IMR-90 (cell line): ENCODE measurements around the gene NT5C3A. TPM values are rescaled to one million over a fixed set of nuclear protein-coding genes. Genes with fewer than 3 reads are reported as not detected.

Source experiments
- ATAC-seq: fragments of 200-7000 bp; cut with Tn5 transposase; 2 replicates; pipeline ENCODE4 v1.9.1; 2020; ENCODE audit warnings: low read depth, mild to moderate bottlenecking, moderate library complexity
- BruUV-seq: library from RNA; stranded (reverse); fragments of 400-500 nt; replicated peaks from 2 replicates; lab custom pipeline; 2021; lab: Mats Ljungman, UMichigan
- CTCF ChIA-PET: fragments of 300-600 bp; formaldehyde crosslinking; extraction: SDS; loops from one replicate; lab custom pipeline; 2021; ENCODE audit warnings: antibody characterized with exemption; lab: Yijun Ruan, JAX
- POLR2A ChIA-PET: fragments of 300-600 bp; sonication (Branson Sonifier 250); formaldehyde crosslinking; loops from one replicate; lab custom pipeline; 2022; ENCODE audit warnings: antibody characterized with exemption; ENCODE audit not compliant: unreplicated experiment; lab: Charles Lee
- DNase-seq: peaks from one replicate; pipeline ENCODE4 v3.0.0; 2013
- H2AFZ ChIP-seq: replicated peaks from 2 replicates; pipeline ENCODE3; 2013; ENCODE audit warnings: low read length, mild to moderate bottlenecking; ENCODE audit not compliant: poor library complexity
- H2AK5ac ChIP-seq: 2 replicates; pipeline ENCODE4 v1.6.1; 2013; ENCODE audit warnings: low read depth, low read length, inconsistent platforms
- H2AK9ac ChIP-seq: replicated peaks from 2 replicates; pipeline ENCODE3; 2013; ENCODE audit warnings: mild to moderate bottlenecking, low read depth, low read length, moderate library complexity; ENCODE audit not compliant: poor library complexity
- H2BK120ac ChIP-seq: 2 replicates; pipeline ENCODE4 v1.6.1; 2013; ENCODE audit warnings: low read depth, low read length, inconsistent platforms
- H2BK15ac ChIP-seq: 3 replicates; pipeline ENCODE4 v1.6.1; 2013; ENCODE audit warnings: low read depth, low read length, inconsistent platforms
- H2BK20ac ChIP-seq: 2 replicates; pipeline ENCODE4 v1.6.1; 2013; ENCODE audit warnings: low read depth, mild to moderate bottlenecking, inconsistent platforms, low read length, moderate library complexity
- H2BK5ac ChIP-seq: 2 replicates; pipeline ENCODE4 v1.6.1; 2013; ENCODE audit warnings: mild to moderate bottlenecking, low read depth, low read length, inconsistent platforms; ENCODE audit not compliant: poor library complexity, severe bottlenecking
- H3K14ac ChIP-seq: replicated peaks from 2 replicates; pipeline ENCODE4 v1.6.1; 2013; ENCODE audit warnings: low read depth, low read length, inconsistent platforms
- H3K18ac ChIP-seq: 2 replicates; pipeline ENCODE4 v1.6.1; 2013; ENCODE audit warnings: low read depth, low read length, control low read depth
- H3K23ac ChIP-seq: 2 replicates; pipeline ENCODE4 v1.6.1; 2013; ENCODE audit warnings: low read depth, low read length, inconsistent platforms
- H3K27ac ChIP-seq: 2 replicates; pipeline ENCODE4 v1.5.1; 2013; ENCODE audit warnings: mild to moderate bottlenecking, control low read depth, low read length; ENCODE audit not compliant: insufficient read depth
- H3K27me3 ChIP-seq: 2 replicates; pipeline ENCODE4 v1.6.1; 2013; ENCODE audit warnings: low read length; ENCODE audit not compliant: control insufficient read depth, insufficient read depth
- H3K36me3 ChIP-seq: 2 replicates; pipeline ENCODE4 v1.6.1; 2013; ENCODE audit warnings: low read length, mixed read lengths; ENCODE audit not compliant: control insufficient read depth, insufficient read depth
- H3K4ac ChIP-seq: 2 replicates; pipeline ENCODE4 v1.6.1; 2013; ENCODE audit warnings: low read depth, low read length, inconsistent platforms
- H3K4me1 ChIP-seq: 2 replicates; pipeline ENCODE4 v1.6.1; 2013; ENCODE audit warnings: low read length, mixed read lengths; ENCODE audit not compliant: control insufficient read depth, insufficient read depth
- H3K4me2 ChIP-seq: 2 replicates; pipeline ENCODE4 v1.6.1; 2013; ENCODE audit warnings: low read depth, mild to moderate bottlenecking, control low read depth, low read length, moderate library complexity
- H3K4me3 ChIP-seq: 2 replicates; pipeline ENCODE4 v1.5.1; 2013; ENCODE audit warnings: low read depth, mild to moderate bottlenecking, control low read depth, low read length, moderate library complexity; ENCODE audit not compliant: insufficient read depth
- H3K56ac ChIP-seq: 2 replicates; pipeline ENCODE4 v1.6.1; 2013; ENCODE audit warnings: low read length, inconsistent platforms; ENCODE audit not compliant: insufficient read depth; ENCODE audit errors: extremely low read depth
- H3K79me1 ChIP-seq, 2 experiments: 2 replicates each; pipeline ENCODE4 v1.6.1; 2013; ENCODE audit warnings: low read length in 2 of 2, inconsistent platforms in 1 of 2, low read depth in 1 of 2
- H3K9ac ChIP-seq: 2 replicates; pipeline ENCODE4 v1.6.1; 2013; ENCODE audit warnings: low read depth, low read length, control low read depth
- H3K9me1 ChIP-seq: 2 replicates; pipeline ENCODE4 v1.6.1; 2013; ENCODE audit warnings: low read length, inconsistent platforms; ENCODE audit not compliant: insufficient read depth
- H3K9me3 ChIP-seq: 2 replicates; pipeline ENCODE4 v1.6.1; 2013; ENCODE audit warnings: low read length; ENCODE audit not compliant: control insufficient read depth, insufficient read depth
- H4K20me1 ChIP-seq: 2 replicates; pipeline ENCODE4 v1.6.1; 2013; ENCODE audit warnings: low read length, inconsistent platforms; ENCODE audit not compliant: insufficient read depth
- H4K5ac ChIP-seq: 2 replicates; pipeline ENCODE4 v1.6.1; 2013; ENCODE audit warnings: mild to moderate bottlenecking, low read depth, low read length, control low read depth
- H4K8ac ChIP-seq, 2 experiments: 2 replicates each; pipeline ENCODE4 v1.6.1; 2013; ENCODE audit warnings: low read depth in 2 of 2, low read length in 2 of 2, control low read depth in 1 of 2, inconsistent platforms in 1 of 2
- H4K91ac ChIP-seq: 2 replicates; pipeline ENCODE4 v1.6.1; 2013; ENCODE audit warnings: low read depth, low read length, inconsistent platforms; ENCODE audit not compliant: insufficient read depth
- BHLHE40 ChIP-seq: fragments of 150-350 bp; IDR thresholded peaks from 2 replicates; pipeline ENCODE4 v1.6.1; 2016; ENCODE audit warnings: mild to moderate bottlenecking, low read depth, low read length
- CHD1 ChIP-seq: IDR thresholded peaks from 2 replicates; pipeline ENCODE4 v1.6.1; 2012; ENCODE audit warnings: low read depth, low read length, improper control_type of control experiment
- FOS ChIP-seq: fragments of 150-350 bp; IDR thresholded peaks from 2 replicates; pipeline ENCODE4 v1.6.1; 2016; ENCODE audit warnings: low read depth, low read length
- MAFK ChIP-seq: IDR thresholded peaks from 2 replicates; pipeline ENCODE4 v1.6.1; 2012; ENCODE audit warnings: low read depth, low read length, improper control_type of control experiment
- MAZ ChIP-seq: IDR thresholded peaks from 2 replicates; pipeline ENCODE4 v1.6.1; 2012; ENCODE audit warnings: low read depth, mild to moderate bottlenecking, low read length, improper control_type of control experiment, moderate library complexity, borderline replicate concordance
- MXI1 ChIP-seq: IDR thresholded peaks from 2 replicates; pipeline ENCODE4 v1.6.1; 2012; ENCODE audit warnings: low read depth, mild to moderate bottlenecking, low read length, moderate library complexity, borderline replicate concordance
- NFE2L2 ChIP-seq: fragments of 150-350 bp; IDR thresholded peaks from 2 replicates; pipeline ENCODE4 v1.6.1; 2016; ENCODE audit warnings: low read depth, mild to moderate bottlenecking, low read length
- POLR2A ChIP-seq: IDR thresholded peaks from 2 replicates; pipeline ENCODE4 v1.6.1; 2012; ENCODE audit warnings: mild to moderate bottlenecking, low read depth, low read length
- RFX5 ChIP-seq: IDR thresholded peaks from 2 replicates; pipeline ENCODE4 v1.8.0; 2012; ENCODE audit warnings: low read depth, mild to moderate bottlenecking, low read length, moderate library complexity
- SMC3 ChIP-seq: fragments of 150-350 bp; IDR thresholded peaks from 2 replicates; pipeline ENCODE4 v1.6.1; 2016; ENCODE audit warnings: low read depth, mild to moderate bottlenecking, antibody characterized with exemption, low read length, moderate library complexity
- WGBS, 2 experiments: methylation state at CpG; one replicate each; pipeline versions ENCODE4 v1.1.5 to v1.1.7; 2013; ENCODE audit warnings: missing lambda C conversion rate in 2 of 2; ENCODE audit not compliant: insufficient read length in 1 of 2; ENCODE audit errors: extremely low coverage in 2 of 2; 5-methylcytosine and 5-hydroxymethylcytosine counted together
- dilution Hi-C: fragments of 300-500 bp; cut with HindIII; formaldehyde crosslinking; loops from one replicate; pipeline ENCODE4 v1.14.3; 2018; ENCODE audit warnings: low sequenced_read_pairs; ENCODE audit not compliant: unreplicated experiment
- in situ Hi-C: fragments of 300-500 bp; cut with MboI; formaldehyde crosslinking; loops from 3 replicates; pipeline ENCODE4 v1.14.3; 2019; ENCODE audit warnings: low sequenced_read_pairs, inconsistent platforms, mixed read lengths
- intact Hi-C: fragments of 100-400 bp; cut with micrococcal nuclease; formaldehyde crosslinking; loops from 2 replicates; pipeline ENCODE4 v1.10.0; 2022
- polyA plus RNA-seq, 3 experiments: library from polyadenylated mRNA; depleted of rRNA; stranded (reverse); fragments of >200 nt; gene quantifications; 2 replicates each; pipeline ENCODE4 v1.2.3, GENCODE V29; 2012; ENCODE audit warnings: low replicate concordance in 1 of 3
- total RNA-seq: library from RNA; depleted of rRNA; stranded (reverse); fragments of >200 nt; gene quantifications from 2 replicates; pipeline ENCODE4 v1.2.3, GENCODE V29; 2012
- TF ChIP-seq, protein P1 (sequence below): fragments of 150-350 bp; IDR thresholded peaks from 2 replicates; pipeline ENCODE4 v1.6.1; 2016; ENCODE audit warnings: low read depth, mild to moderate bottlenecking, low read length, moderate library complexity, borderline replicate concordance
- TF ChIP-seq, protein P2 (sequence below): fragments of 150-350 bp; IDR thresholded peaks from 2 replicates; pipeline ENCODE4 v1.6.1; 2017; ENCODE audit warnings: mild to moderate bottlenecking, antibody characterized with exemption, low read length, low read depth
- TF ChIP-seq, protein P3 (sequence below): conservative IDR thresholded peaks from 2 replicates; pipeline ENCODE4 v1.5.1; 2012; ENCODE audit warnings: mild to moderate bottlenecking, low read depth, low read length, improper control_type of control experiment

Gene NT5C3A
- total and polyA plus RNA-seq, 2 of the 4 experiments (the other 2 are of a cell fraction) = 11.3 to 12.2 TPM

DNA sequence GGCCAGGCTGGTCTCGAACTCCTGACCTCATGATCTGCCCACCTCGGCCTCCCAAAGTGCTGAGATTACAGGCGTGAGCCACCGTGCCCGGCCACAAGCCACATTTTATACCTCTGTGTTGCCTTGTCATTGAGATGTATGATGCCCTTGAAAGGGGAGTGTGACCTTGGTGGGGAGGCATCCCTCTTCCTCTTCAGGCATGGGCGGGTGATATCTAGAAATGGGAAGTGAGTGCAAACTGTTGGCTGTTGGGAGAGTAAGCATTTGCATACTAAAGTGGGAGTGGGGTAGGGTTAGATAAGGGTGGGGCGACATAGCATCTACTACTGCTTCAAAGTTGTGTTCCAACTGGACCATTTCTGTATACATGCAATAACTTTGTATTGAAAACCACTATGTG lies 26.6 kb upstream of the NT5C3A start:
- Histone ChIP-seq H3K4ac (no peak overlapping the region), H4K5ac (no peak overlapping the region), H3K36me3 (peaks cover 4% of the 10 kb centered on the region; the same call in 1 of the 2 replicates), H3K27ac (no peak overlapping the region), H3K9ac (no peak overlapping the region), H3K4me1 (peaks cover 5% of the 10 kb centered on the region; the same call in 1 of the 2 replicates), H3K4me3 (no peak overlapping the region), H2AFZ (no peak overlapping the region), H4K91ac (no peak overlapping the region), H3K23ac (no peak overlapping the region), H3K27me3 (no peaks in the 10 kb centered on the region), H3K18ac (no peak overlapping the region), H2AK9ac (no peak overlapping the region), H2BK20ac (no peak overlapping the region), H2BK120ac (no peak overlapping the region), H3K4me2 (no peak overlapping the region), H3K9me1 (peaks cover 12% of the 10 kb centered on the region), H3K14ac (no peak overlapping the region), H3K9me3 (peaks cover 2% of the 10 kb centered on the region; the same call in 1 of the 2 replicates), H4K8ac (no peak overlapping the region), H3K79me1 (0 out of 4 replicates have a peak, but pooled peaks cover 0 to 10% of the 10 kb centered on the region in 2 experiments), H2AK5ac (peak overlapping the region; percentile 12; the same call in 1 of the 2 replicates), H4K20me1 (no peaks in the 10 kb centered on the region), H3K56ac (no peak overlapping the region), H2BK15ac (no peak overlapping the region), H2BK5ac (no peak overlapping the region)
- TF ChIP-seq, protein P1, sequence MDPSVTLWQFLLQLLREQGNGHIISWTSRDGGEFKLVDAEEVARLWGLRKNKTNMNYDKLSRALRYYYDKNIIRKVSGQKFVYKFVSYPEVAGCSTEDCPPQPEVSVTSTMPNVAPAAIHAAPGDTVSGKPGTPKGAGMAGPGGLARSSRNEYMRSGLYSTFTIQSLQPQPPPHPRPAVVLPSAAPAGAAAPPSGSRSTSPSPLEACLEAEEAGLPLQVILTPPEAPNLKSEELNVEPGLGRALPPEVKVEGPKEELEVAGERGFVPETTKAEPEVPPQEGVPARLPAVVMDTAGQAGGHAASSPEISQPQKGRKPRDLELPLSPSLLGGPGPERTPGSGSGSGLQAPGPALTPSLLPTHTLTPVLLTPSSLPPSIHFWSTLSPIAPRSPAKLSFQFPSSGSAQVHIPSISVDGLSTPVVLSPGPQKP = no peak
- TF ChIP-seq, protein P2, sequence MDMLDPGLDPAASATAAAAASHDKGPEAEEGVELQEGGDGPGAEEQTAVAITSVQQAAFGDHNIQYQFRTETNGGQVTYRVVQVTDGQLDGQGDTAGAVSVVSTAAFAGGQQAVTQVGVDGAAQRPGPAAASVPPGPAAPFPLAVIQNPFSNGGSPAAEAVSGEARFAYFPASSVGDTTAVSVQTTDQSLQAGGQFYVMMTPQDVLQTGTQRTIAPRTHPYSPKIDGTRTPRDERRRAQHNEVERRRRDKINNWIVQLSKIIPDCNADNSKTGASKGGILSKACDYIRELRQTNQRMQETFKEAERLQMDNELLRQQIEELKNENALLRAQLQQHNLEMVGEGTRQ = no peak
- no peak for TF ChIP-seq CHD1
- no peak for TF ChIP-seq MAZ
- no peak for TF ChIP-seq MAFK
- TF ChIP-seq, protein P3, sequence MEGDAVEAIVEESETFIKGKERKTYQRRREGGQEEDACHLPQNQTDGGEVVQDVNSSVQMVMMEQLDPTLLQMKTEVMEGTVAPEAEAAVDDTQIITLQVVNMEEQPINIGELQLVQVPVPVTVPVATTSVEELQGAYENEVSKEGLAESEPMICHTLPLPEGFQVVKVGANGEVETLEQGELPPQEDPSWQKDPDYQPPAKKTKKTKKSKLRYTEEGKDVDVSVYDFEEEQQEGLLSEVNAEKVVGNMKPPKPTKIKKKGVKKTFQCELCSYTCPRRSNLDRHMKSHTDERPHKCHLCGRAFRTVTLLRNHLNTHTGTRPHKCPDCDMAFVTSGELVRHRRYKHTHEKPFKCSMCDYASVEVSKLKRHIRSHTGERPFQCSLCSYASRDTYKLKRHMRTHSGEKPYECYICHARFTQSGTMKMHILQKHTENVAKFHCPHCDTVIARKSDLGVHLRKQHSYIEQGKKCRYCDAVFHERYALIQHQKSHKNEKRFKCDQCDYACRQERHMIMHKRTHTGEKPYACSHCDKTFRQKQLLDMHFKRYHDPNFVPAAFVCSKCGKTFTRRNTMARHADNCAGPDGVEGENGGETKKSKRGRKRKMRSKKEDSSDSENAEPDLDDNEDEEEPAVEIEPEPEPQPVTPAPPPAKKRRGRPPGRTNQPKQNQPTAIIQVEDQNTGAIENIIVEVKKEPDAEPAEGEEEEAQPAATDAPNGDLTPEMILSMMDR = no peak
- no peak for TF ChIP-seq NFE2L2
- no peak for TF ChIP-seq FOS
- TF ChIP-seq POLR2A = no peak
- TF ChIP-seq MXI1 = no peak
- TF ChIP-seq SMC3 = no peak
- no peak for TF ChIP-seq RFX5
- no peak for TF ChIP-seq BHLHE40
- ChIA-PET CTCF (no interaction called here), POLR2A (no interaction called here)
- no TSS peak for BruUV-seq
- dilution Hi-C loops = no loop called here
- in situ Hi-C loops = no loop called here
- DNase-seq = no peak
- no peak for ATAC-seq
- intact Hi-C loops = no loop called here
- WGBS, 2 experiments = no CpG with 5 or more reads among the region's 7 CpGs
